ENCODE data around the gene TRAPPC3.

DNA sequence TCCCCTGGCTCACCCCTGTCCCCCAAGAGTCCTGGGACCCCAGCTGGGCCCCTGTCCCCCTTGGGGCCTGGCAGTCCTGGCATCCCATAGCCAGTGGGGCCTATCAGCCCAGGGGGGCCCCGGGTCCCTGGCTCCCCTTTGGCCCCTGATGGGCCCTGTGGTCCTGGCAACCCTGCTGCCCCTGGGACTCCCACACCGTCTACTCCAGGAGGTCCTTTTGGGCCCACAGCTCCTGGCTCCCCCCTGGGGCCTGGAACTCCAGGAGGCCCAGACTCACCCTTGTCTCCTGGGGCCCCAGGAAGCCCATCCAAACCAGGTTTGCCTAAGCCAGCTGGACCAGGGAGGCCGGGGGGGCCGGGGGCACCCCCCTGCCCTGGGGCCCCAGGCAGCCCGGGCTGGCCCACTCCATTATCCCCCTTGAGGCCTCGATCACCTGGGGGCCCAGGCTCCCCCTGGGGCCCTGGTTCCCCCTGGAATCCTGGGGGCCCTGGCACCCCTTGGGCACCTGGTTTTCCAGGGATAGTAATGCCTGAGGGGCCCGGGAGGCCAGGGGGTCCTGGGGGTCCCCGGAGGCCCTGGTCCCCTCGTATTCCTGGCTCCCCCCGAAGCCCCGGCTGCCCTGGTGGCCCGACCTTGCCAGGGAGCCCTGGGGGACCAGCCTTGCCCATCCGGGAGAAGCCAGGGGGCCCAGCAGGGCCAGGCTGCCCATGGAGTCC is 50.5 kb downstream of the TRAPPC3 start:
- TF ChIP-seq, protein P1, sequence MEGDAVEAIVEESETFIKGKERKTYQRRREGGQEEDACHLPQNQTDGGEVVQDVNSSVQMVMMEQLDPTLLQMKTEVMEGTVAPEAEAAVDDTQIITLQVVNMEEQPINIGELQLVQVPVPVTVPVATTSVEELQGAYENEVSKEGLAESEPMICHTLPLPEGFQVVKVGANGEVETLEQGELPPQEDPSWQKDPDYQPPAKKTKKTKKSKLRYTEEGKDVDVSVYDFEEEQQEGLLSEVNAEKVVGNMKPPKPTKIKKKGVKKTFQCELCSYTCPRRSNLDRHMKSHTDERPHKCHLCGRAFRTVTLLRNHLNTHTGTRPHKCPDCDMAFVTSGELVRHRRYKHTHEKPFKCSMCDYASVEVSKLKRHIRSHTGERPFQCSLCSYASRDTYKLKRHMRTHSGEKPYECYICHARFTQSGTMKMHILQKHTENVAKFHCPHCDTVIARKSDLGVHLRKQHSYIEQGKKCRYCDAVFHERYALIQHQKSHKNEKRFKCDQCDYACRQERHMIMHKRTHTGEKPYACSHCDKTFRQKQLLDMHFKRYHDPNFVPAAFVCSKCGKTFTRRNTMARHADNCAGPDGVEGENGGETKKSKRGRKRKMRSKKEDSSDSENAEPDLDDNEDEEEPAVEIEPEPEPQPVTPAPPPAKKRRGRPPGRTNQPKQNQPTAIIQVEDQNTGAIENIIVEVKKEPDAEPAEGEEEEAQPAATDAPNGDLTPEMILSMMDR (conservative IDR thresholded peaks at IDR 0.05 in 1 of 2, IDR thresholded peaks at IDR 0.05 in 1 of 2; ENCODE audit: extremely low read depth in 1 of 2, insufficient read depth in 1 of 2, low read depth in 1 of 2, low read length in 2 of 2) = no peak
- TF ChIP-seq EZH2 (IDR thresholded peaks at IDR 0.05; ENCODE audit: borderline replicate concordance, low read length) = no peak
